HG03280 (cell line): Measurements from ENCODE around the gene SGCA.

Source experiments
- ATAC-seq: cut with Tn5 transposase; IDR thresholded peaks from one replicate; pipeline ENCODE4 v1.9.1; 2021; ENCODE audit warnings: mild to moderate bottlenecking, moderate library complexity; ENCODE audit not compliant: unreplicated experiment

Gene SGCA

GRCh38 chr17:50165867-50166517 lies at the start of gene SGCA:
Gene SGCA, plus strand, starts transcription at chr17:50166005. Its CDS starts 36 bp downstream, at chr17:50166041.
- ATAC-seq: no peak

GRCh38 chr17:50117202-50118051 lies 48.4 kb upstream of the SGCA start:
- ATAC-seq: peak; percentile 58

- ATAC-seq: no peak
Observed at GRCh38 chr17:50118076-50118827, 47.6 kb upstream of the SGCA start.

GRCh38 chr17:50118828-50119218 lies 47.0 kb upstream of the SGCA start:
- no peak for ATAC-seq

GRCh38 chr17:50120475-50121253 lies 45.1 kb upstream of the SGCA start:
- ATAC-seq: no peak

- ATAC-seq: no peak
Observed at GRCh38 chr17:50122945-50123344, 42.9 kb upstream of the SGCA start.

GRCh38 chr17:50123649-50124349 lies 42.0 kb upstream of the SGCA start:
- ATAC-seq: no peak

GRCh38 chr17:50125420-50125997 lies 40.3 kb upstream of the SGCA start:
- no peak for ATAC-seq

GRCh38 chr17:50127697-50128361 lies 38.0 kb upstream of the SGCA start:
- ATAC-seq: no peak

GRCh38 chr17:50128441-50129352 lies 37.1 kb upstream of the SGCA start:
- ATAC-seq: no peak

- no peak for ATAC-seq
Observed at GRCh38 chr17:50129353-50129727, 36.5 kb upstream of the SGCA start.

GRCh38 chr17:50129728-50130558 lies 35.9 kb upstream of the SGCA start, which contains the start of gene SAMD14:
Gene SAMD14, minus strand, starts transcription at chr17:50130160. Its CDS starts 5,201 bp downstream, at chr17:50124959.
- no peak for ATAC-seq

GRCh38 chr17:50130559-50131305 lies 35.1 kb upstream of the SGCA start:
- no peak for ATAC-seq

- no peak for ATAC-seq
Observed at GRCh38 chr17:50132104-50132794, 33.6 kb upstream of the SGCA start.

GRCh38 chr17:50133028-50133768 lies 32.6 kb upstream of the SGCA start:
- ATAC-seq: no peak
